AG09319 (cell line): ENCODE data around the gene FAM240B.

Source experiments
- DNase-seq: peaks from one replicate; pipeline ENCODE4 v3.0.0-alpha.2; 2010; ENCODE audit warnings: low read depth; ENCODE audit errors: extremely low read depth
- TF ChIP-seq, protein P1 (sequence below): IDR thresholded peaks from 2 replicates; pipeline ENCODE4 v1.5.1; 2011; ENCODE audit warnings: low read depth, mild to moderate bottlenecking, inconsistent platforms, low read length, moderate library complexity

The FAM240B gene

DNA sequence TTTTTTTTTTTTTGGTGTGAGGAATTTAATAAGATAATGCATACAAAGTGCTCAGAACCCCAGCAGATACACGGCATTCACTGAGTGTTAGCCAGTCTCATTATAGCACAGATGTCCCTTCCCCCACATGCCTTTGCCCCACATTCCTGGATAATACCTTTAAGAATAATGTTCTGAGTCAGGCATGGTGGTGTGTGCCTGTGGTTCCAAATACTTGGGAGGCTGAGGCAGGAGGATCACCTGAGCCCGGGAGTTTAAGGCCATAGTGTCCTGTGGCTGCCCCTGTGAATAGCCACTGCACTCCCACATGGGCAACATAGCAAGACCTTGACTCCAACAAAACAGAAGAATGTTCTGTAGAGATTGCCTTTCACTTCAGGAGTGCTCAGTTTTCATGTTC, 75.3 kb downstream of the FAM240B start:
- DNase-seq, result no peak
- TF ChIP-seq, protein P1, sequence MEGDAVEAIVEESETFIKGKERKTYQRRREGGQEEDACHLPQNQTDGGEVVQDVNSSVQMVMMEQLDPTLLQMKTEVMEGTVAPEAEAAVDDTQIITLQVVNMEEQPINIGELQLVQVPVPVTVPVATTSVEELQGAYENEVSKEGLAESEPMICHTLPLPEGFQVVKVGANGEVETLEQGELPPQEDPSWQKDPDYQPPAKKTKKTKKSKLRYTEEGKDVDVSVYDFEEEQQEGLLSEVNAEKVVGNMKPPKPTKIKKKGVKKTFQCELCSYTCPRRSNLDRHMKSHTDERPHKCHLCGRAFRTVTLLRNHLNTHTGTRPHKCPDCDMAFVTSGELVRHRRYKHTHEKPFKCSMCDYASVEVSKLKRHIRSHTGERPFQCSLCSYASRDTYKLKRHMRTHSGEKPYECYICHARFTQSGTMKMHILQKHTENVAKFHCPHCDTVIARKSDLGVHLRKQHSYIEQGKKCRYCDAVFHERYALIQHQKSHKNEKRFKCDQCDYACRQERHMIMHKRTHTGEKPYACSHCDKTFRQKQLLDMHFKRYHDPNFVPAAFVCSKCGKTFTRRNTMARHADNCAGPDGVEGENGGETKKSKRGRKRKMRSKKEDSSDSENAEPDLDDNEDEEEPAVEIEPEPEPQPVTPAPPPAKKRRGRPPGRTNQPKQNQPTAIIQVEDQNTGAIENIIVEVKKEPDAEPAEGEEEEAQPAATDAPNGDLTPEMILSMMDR, result no peak
